Measurements from ENCODE around the gene EGFL7.

Gene EGFL7

GRCh38 chr9:136676297-136676794 is 13.6 kb downstream of the EGFL7 start:
- Histone ChIP-seq H3K4me2 (ENCODE audit: low read length) (no peak overlapping the region), H3K27ac (ENCODE audit: low read depth, low read length) (no peak overlapping the region), H3K36me3 (ENCODE audit: control insufficient read depth, low read length) (no peaks in the 10 kb centered on the region; the same call in 1 of the 2 replicates)

GRCh38 chr9:136676920-136677686 is 14.4 kb downstream of the EGFL7 start:
- no peaks in the 10 kb centered on the region for H3F3A ChIP-seq (ENCODE audit: control insufficient read depth, insufficient read depth)
- no peaks in the 10 kb centered on the region; the same call in 1 of the 2 replicates for H3K36me3 ChIP-seq (ENCODE audit: control insufficient read depth, low read length)
- H3K4me2 ChIP-seq (ENCODE audit: low read length) = no peak overlapping the region
- TF ChIP-seq EZH2phosphoT487 (IDR thresholded peaks at IDR 0.05; ENCODE audit: borderline replicate concordance, low read length) = no peak
- TF ChIP-seq CTCF (IDR thresholded peaks at IDR 0.05; ENCODE audit: low read depth, low read length, poor library complexity, severe bottlenecking) = no peak
- H4K20me1 ChIP-seq (ENCODE audit: control insufficient read depth, insufficient read depth, low read depth, low read length) = no peaks in the 10 kb centered on the region
- no peaks in the 10 kb centered on the region for H3K9me2 ChIP-seq (replicated peaks; ENCODE audit: control insufficient read depth, low read length)
- no peaks in the 10 kb centered on the region for H3K4me1 ChIP-seq (ENCODE audit: control insufficient read depth, low read length)
- no peaks in the 10 kb centered on the region for H3K27me3 ChIP-seq (ENCODE audit: control insufficient read depth, low read length)
- no peak overlapping the region for H3K4me3 ChIP-seq (ENCODE audit: low read length)
- H3K9me3 ChIP-seq (ENCODE audit: control insufficient read depth, insufficient read depth, low read length) = no peaks in the 10 kb centered on the region
- no peak overlapping the region for H3K27ac ChIP-seq (ENCODE audit: low read depth, low read length)
- H3K79me2 ChIP-seq (ENCODE audit: control insufficient read depth, low read length) = no peaks in the 10 kb centered on the region

More at GRCh38 chr9:136676297-136676794, 13.6 kb downstream of the EGFL7 start:
- TF ChIP-seq EZH2phosphoT487 (IDR thresholded peaks at IDR 0.05; ENCODE audit: borderline replicate concordance, low read length) (no peak), CTCF (IDR thresholded peaks at IDR 0.05; ENCODE audit: low read depth, low read length, poor library complexity, severe bottlenecking) (no peak)
- no peaks in the 10 kb centered on the region for H3F3A ChIP-seq (ENCODE audit: control insufficient read depth, insufficient read depth)
- no peaks in the 10 kb centered on the region for H3K4me1 ChIP-seq (ENCODE audit: control insufficient read depth, low read length)
- H3K27me3 ChIP-seq (ENCODE audit: control insufficient read depth, low read length) = no peaks in the 10 kb centered on the region
- H4K20me1 ChIP-seq (ENCODE audit: control insufficient read depth, insufficient read depth, low read depth, low read length) = no peaks in the 10 kb centered on the region
- no peaks in the 10 kb centered on the region for H3K9me3 ChIP-seq (ENCODE audit: control insufficient read depth, insufficient read depth, low read length)
- no peak overlapping the region for H3K4me3 ChIP-seq (ENCODE audit: low read length)
- no peaks in the 10 kb centered on the region for H3K79me2 ChIP-seq (ENCODE audit: control insufficient read depth, low read length)
- H3K9me2 ChIP-seq (replicated peaks; ENCODE audit: control insufficient read depth, low read length) = no peaks in the 10 kb centered on the region

GRCh38 chr9:136678034-136678433 is 15.3 kb downstream of the EGFL7 start:
- TF ChIP-seq CTCF (IDR thresholded peaks at IDR 0.05; ENCODE audit: low read depth, low read length, poor library complexity, severe bottlenecking) = no peak
- TF ChIP-seq EZH2phosphoT487 (IDR thresholded peaks at IDR 0.05; ENCODE audit: borderline replicate concordance, low read length) = no peak
- Histone ChIP-seq H3K9me2 (replicated peaks; ENCODE audit: control insufficient read depth, low read length) (no peaks in the 10 kb centered on the region), H4K20me1 (ENCODE audit: control insufficient read depth, insufficient read depth, low read depth, low read length) (no peaks in the 10 kb centered on the region), H3K4me1 (ENCODE audit: control insufficient read depth, low read length) (no peaks in the 10 kb centered on the region), H3K27me3 (ENCODE audit: control insufficient read depth, low read length) (no peaks in the 10 kb centered on the region), H3K27ac (ENCODE audit: low read depth, low read length) (no peak overlapping the region), H3K4me2 (ENCODE audit: low read length) (no peak overlapping the region), H3K36me3 (ENCODE audit: control insufficient read depth, low read length) (no peaks in the 10 kb centered on the region; the same call in 1 of the 2 replicates), H3K9me3 (ENCODE audit: control insufficient read depth, insufficient read depth, low read length) (no peaks in the 10 kb centered on the region), H3K79me2 (ENCODE audit: control insufficient read depth, low read length) (no peaks in the 10 kb centered on the region), H3F3A (ENCODE audit: control insufficient read depth, insufficient read depth) (no peaks in the 10 kb centered on the region), H3K4me3 (ENCODE audit: low read length) (no peak overlapping the region)

Data from DOHH2 (cell line).